HepG2 (cell line): ENCODE measurements around the gene DGAT2. TPM values are rescaled to one million over a fixed set of nuclear protein-coding genes. Genes with fewer than 3 reads are reported as not detected.
A peak's percentile ranks its signal among the peaks of the same experiment; 100 is the strongest.

Experiments
- FOXC1 ChIP-seq: sonication (generic); formaldehyde crosslinking; IDR thresholded peaks from 2 replicates; pipeline ENCODE4 v1.8.0; 2022; ENCODE audit warnings: mild to moderate bottlenecking, missing genetic modification reagents, borderline replicate concordance
- MEF2D ChIP-seq: sonication (generic); formaldehyde crosslinking; IDR thresholded peaks from 2 replicates; pipeline ENCODE4 v1.5.1; 2020; ENCODE audit warnings: mild to moderate bottlenecking, missing genetic modification reagents
- MXI1 ChIP-seq: IDR thresholded peaks from 3 replicates; pipeline ENCODE4 v1.6.1; 2012; ENCODE audit warnings: low read depth, low read length, inconsistent platforms, borderline replicate concordance
- NFYC ChIP-seq: IDR thresholded peaks from 2 replicates; pipeline ENCODE4 v1.6.1; 2016; ENCODE audit warnings: missing genetic modification reagents, missing compliant biosample characterization
- NRL ChIP-seq: sonication (generic); formaldehyde crosslinking; IDR thresholded peaks from 2 replicates; pipeline ENCODE4 v1.5.0; 2020; ENCODE audit warnings: missing genetic modification reagents, mild to moderate bottlenecking, moderate library complexity, borderline replicate concordance
- PLRG1 ChIP-seq: fragments of 450-650 bp; conservative IDR thresholded peaks from 2 replicates; pipeline ENCODE4 v1.6.1; 2016
- SNAPC2 ChIP-seq: sonication (generic); formaldehyde crosslinking; IDR thresholded peaks from 2 replicates; pipeline ENCODE4 v1.8.1; 2022; ENCODE audit warnings: mild to moderate bottlenecking, missing genetic modification reagents
- ZFYVE20 ChIP-seq: sonication (generic); formaldehyde crosslinking; IDR thresholded peaks from 2 replicates; pipeline ENCODE4 v1.8.0; 2023; ENCODE audit warnings: low read depth, mild to moderate bottlenecking, moderate library complexity, missing genetic modification reagents, borderline replicate concordance
- ZNF350 ChIP-seq: sonication (generic); formaldehyde crosslinking; IDR thresholded peaks from 2 replicates; pipeline ENCODE4 v1.4.0; 2020; ENCODE audit warnings: mild to moderate bottlenecking, low read depth, missing genetic modification reagents, borderline replicate concordance
- ZNF44 ChIP-seq: sonication (generic); formaldehyde crosslinking; IDR thresholded peaks from 2 replicates; pipeline ENCODE4 v1.5.1; 2020; ENCODE audit warnings: mild to moderate bottlenecking, missing genetic modification reagents
- ZNF563 ChIP-seq: sonication (generic); formaldehyde crosslinking; IDR thresholded peaks from 2 replicates; pipeline ENCODE4 v1.8.0; 2022; ENCODE audit warnings: mild to moderate bottlenecking, moderate library complexity, missing genetic modification reagents
- ZNF761 ChIP-seq: sonication (generic); formaldehyde crosslinking; conservative IDR thresholded peaks from 2 replicates; pipeline ENCODE4 v1.4.0; 2020; ENCODE audit warnings: mild to moderate bottlenecking, missing genetic modification reagents
- ZNF792 ChIP-seq: IDR thresholded peaks from 2 replicates; pipeline ENCODE4 v1.6.1; 2016
- polyA plus RNA-seq, 8 experiments: library from polyadenylated mRNA; depleted of rRNA in 3 of 8; stranded (reverse) in 7 of 8; unstranded in 1 of 8; fragments of >200 nt; fragmentation: Illumina TruSeq in 4 of 8; extraction: Trizol in 4 of 8; gene quantifications; 2 replicates each; pipeline versions ENCODE4 v1.2.1 to v1.2.3, GENCODE V29; 2011 to 2016; ENCODE audit warnings: low read depth in 4 of 8, missing spikeins in 1 of 8, mixed read lengths in 1 of 8; ENCODE audit not compliant: insufficient read depth in 1 of 8
- total RNA-seq, 5 experiments: library from RNA; depleted of rRNA; stranded (reverse); fragments of >200 nt; fragmentation: Illumina TruSeq; extraction: Trizol; gene quantifications; 2 replicates each; pipeline ENCODE4 v1.2.3, GENCODE V29; 2016; ENCODE audit warnings: low read depth in 1 of 5
- TF ChIP-seq, protein P1 (sequence below): sonication (generic); formaldehyde crosslinking; conservative IDR thresholded peaks from 2 replicates; pipeline ENCODE4 v1.8.0; 2022; ENCODE audit warnings: missing genetic modification reagents
- TF ChIP-seq, protein P2 (sequence below): sonication (generic); formaldehyde crosslinking; IDR thresholded peaks from 2 replicates; pipeline ENCODE4 v1.5.0; 2020; ENCODE audit warnings: missing genetic modification reagents
- TF ChIP-seq, protein P3 (sequence below): sonication (generic); formaldehyde crosslinking; IDR thresholded peaks from 2 replicates; pipeline ENCODE4 v1.5.0; 2020; ENCODE audit warnings: mild to moderate bottlenecking, missing genetic modification reagents, borderline replicate concordance
- TF ChIP-seq, protein P4 (sequence below): sonication (generic); formaldehyde crosslinking; IDR thresholded peaks from 2 replicates; pipeline ENCODE4 v1.5.0; 2020; ENCODE audit warnings: mild to moderate bottlenecking, missing genetic modification reagents
- TF ChIP-seq, protein P5 (sequence below): sonication (generic); formaldehyde crosslinking; IDR thresholded peaks from 2 replicates; pipeline ENCODE4 v1.9.0; 2022; ENCODE audit warnings: low read depth, missing genetic modification reagents
- TF ChIP-seq, protein P6 (sequence below): sonication (generic); formaldehyde crosslinking; IDR thresholded peaks from 2 replicates; pipeline ENCODE4 v1.4.0; 2020; ENCODE audit warnings: mild to moderate bottlenecking, missing genetic modification reagents

DGAT2 gene
- total and polyA plus RNA-seq, 2 of the 13 experiments (the other 11 are each of a cell fraction or from before 2014, with no cell fraction given) = 39.0 to 65.6 TPM

DNA sequence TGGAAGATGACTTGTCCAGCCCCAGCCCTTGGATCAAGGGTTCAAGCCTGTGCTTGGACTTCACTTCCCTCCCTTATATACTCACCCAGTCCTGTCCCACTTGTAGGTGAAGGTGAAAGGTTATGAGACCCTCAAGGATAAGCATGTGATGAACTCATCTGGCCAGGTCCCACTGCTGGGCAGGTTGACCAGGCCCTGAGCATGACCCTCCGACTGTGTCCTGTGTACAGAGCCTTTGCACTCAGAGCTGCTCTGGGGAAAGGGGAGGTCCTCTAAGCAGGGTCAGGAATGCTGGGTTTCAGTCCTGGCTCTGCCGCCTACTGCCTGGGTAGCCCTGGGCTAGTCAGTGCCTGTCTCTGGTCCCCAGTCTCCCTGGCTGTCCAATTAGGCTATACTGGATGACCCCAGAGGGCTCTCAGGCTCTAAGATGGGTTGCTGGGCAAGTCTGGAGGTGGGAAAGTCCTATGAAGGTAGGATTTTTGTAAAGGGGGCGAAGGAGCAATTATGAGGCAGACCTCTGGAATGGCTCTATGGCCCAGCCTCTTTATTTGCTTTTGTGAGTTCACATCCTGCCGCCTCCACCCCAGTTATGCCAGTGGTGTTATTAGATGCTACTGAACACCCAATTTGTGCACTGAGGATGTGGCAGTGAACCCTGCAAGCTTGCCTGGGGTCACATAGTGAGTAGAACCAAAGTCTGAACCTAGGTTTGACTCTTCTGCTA, 14.1 kb downstream of the DGAT2 start (continued):
- TF ChIP-seq, protein P1, sequence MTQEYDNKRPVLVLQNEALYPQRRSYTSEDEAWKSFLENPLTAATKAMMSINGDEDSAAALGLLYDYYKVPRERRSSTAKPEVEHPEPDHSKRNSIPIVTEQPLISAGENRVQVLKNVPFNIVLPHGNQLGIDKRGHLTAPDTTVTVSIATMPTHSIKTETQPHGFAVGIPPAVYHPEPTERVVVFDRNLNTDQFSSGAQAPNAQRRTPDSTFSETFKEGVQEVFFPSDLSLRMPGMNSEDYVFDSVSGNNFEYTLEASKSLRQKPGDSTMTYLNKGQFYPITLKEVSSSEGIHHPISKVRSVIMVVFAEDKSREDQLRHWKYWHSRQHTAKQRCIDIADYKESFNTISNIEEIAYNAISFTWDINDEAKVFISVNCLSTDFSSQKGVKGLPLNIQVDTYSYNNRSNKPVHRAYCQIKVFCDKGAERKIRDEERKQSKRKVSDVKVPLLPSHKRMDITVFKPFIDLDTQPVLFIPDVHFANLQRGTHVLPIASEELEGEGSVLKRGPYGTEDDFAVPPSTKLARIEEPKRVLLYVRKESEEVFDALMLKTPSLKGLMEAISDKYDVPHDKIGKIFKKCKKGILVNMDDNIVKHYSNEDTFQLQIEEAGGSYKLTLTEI (CRISPR knock-in tag) = no peak
- TF ChIP-seq ZNF792 (CRISPR knock-in tag) (peak; percentile 65; the same call in 1 of the 2 replicates), ZNF44 (CRISPR knock-in tag) (no peak), MEF2D (CRISPR knock-in tag) (no peak), MXI1 (peak; percentile 14; the same call in 1 of the 3 replicates), ZFYVE20 (no peak), SNAPC2 (CRISPR knock-in tag) (no peak), FOXC1 (CRISPR knock-in tag) (0 out of 2 replicates have a peak, but pooled peaks have one; percentile 7), PLRG1 (no peak), NFYC (CRISPR knock-in tag) (no peak), ZNF761 (CRISPR knock-in tag) (no peak), NRL (CRISPR knock-in tag) (no peak), ZNF563 (0 out of 2 replicates have a peak, but pooled peaks have one; percentile 24), ZNF350 (CRISPR knock-in tag) (no peak)
- TF ChIP-seq, protein P2, sequence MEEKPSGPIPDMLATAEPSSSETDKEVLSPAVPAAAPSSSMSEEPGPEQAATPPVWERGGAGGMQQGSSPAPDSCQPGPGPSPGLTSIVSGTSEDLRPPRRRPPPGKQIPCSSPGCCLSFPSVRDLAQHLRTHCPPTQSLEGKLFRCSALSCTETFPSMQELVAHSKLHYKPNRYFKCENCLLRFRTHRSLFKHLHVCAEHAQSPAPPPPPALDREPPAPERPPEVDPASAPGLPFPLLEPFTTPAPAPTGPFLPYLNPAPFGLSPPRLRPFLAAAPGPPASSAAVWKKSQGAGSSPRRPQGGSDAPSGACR (CRISPR knock-in tag) = no peak
- TF ChIP-seq, protein P3, sequence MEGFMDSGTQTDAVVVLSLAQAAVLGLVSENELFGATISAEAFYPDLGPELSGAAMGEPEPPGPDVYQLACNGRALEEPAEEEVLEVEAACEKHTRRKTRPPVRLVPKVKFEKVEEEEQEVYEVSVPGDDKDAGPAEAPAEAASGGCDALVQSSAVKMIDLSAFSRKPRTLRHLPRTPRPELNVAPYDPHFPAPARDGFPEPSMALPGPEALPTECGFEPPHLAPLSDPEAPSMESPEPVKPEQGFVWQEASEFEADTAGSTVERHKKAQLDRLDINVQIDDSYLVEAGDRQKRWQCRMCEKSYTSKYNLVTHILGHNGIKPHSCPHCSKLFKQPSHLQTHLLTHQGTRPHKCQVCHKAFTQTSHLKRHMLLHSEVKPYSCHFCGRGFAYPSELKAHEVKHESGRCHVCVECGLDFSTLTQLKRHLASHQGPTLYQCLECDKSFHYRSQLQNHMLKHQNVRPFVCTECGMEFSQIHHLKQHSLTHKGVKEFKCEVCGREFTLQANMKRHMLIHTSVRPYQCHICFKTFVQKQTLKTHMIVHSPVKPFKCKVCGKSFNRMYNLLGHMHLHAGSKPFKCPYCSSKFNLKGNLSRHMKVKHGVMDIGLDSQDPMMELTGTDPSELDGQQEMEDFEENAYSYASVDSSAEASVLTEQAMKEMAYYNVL (CRISPR knock-in tag) = 0 out of 2 replicates have a peak, but pooled peaks have one; percentile 23
- TF ChIP-seq, protein P4, sequence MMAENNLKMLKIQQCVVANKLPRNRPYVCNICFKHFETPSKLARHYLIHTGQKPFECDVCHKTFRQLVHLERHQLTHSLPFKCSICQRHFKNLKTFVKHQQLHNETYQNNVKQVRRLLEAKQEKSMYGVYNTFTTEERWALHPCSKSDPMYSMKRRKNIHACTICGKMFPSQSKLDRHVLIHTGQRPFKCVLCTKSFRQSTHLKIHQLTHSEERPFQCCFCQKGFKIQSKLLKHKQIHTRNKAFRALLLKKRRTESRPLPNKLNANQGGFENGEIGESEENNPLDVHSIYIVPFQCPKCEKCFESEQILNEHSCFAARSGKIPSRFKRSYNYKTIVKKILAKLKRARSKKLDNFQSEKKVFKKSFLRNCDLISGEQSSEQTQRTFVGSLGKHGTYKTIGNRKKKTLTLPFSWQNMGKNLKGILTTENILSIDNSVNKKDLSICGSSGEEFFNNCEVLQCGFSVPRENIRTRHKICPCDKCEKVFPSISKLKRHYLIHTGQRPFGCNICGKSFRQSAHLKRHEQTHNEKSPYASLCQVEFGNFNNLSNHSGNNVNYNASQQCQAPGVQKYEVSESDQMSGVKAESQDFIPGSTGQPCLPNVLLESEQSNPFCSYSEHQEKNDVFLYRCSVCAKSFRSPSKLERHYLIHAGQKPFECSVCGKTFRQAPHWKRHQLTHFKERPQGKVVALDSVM (CRISPR knock-in tag) = peak; percentile 10; the same call in 1 of the 2 replicates
- TF ChIP-seq, protein P5, sequence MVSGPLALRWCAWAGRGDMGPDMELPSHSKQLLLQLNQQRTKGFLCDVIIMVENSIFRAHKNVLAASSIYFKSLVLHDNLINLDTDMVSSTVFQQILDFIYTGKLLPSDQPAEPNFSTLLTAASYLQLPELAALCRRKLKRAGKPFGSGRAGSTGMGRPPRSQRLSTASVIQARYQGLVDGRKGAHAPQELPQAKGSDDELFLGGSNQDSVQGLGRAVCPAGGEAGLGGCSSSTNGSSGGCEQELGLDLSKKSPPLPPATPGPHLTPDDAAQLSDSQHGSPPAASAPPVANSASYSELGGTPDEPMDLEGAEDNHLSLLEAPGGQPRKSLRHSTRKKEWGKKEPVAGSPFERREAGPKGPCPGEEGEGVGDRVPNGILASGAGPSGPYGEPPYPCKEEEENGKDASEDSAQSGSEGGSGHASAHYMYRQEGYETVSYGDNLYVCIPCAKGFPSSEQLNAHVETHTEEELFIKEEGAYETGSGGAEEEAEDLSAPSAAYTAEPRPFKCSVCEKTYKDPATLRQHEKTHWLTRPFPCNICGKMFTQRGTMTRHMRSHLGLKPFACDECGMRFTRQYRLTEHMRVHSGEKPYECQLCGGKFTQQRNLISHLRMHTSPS (CRISPR knock-in tag) = no peak; the same call in 1 of the 2 replicates
- TF ChIP-seq, protein P6, sequence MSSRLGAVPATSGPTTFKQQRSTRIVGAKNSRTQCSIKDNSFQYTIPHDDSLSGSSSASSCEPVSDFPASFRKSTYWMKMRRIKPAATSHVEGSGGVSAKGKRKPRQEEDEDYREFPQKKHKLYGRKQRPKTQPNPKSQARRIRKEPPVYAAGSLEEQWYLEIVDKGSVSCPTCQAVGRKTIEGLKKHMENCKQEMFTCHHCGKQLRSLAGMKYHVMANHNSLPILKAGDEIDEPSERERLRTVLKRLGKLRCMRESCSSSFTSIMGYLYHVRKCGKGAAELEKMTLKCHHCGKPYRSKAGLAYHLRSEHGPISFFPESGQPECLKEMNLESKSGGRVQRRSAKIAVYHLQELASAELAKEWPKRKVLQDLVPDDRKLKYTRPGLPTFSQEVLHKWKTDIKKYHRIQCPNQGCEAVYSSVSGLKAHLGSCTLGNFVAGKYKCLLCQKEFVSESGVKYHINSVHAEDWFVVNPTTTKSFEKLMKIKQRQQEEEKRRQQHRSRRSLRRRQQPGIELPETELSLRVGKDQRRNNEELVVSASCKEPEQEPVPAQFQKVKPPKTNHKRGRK (CRISPR knock-in tag) = no peak
